Panc1 (cell line): ENCODE results near the gene ISCA1. TPM values are rescaled to one million over a fixed set of nuclear protein-coding genes. Genes with fewer than 3 reads are reported as not detected.

Source experiments
- ATAC-seq: fragments of 200-7000 bp; cut with Tn5 transposase; 2 replicates; pipeline ENCODE4 v1.9.1; 2020; ENCODE audit warnings: mild to moderate bottlenecking, moderate library complexity
- BruUV-seq: library from RNA; stranded (reverse); fragments of 400-500 nt; replicated peaks from 2 replicates; lab custom pipeline; 2021; lab: Mats Ljungman, UMichigan
- CTCF ChIA-PET: fragments of 300-600 bp; sonication (Branson Sonifier 250); formaldehyde crosslinking; loops from one replicate; lab custom pipeline; 2022; ENCODE audit warnings: antibody characterized with exemption; lab: Charles Lee
- POLR2A ChIA-PET: fragments of 300-600 bp; sonication (Branson Sonifier 250); formaldehyde crosslinking; loops from one replicate; lab custom pipeline; 2022; ENCODE audit warnings: antibody characterized with exemption; lab: Charles Lee
- DNase-seq: peaks from one replicate; pipeline ENCODE4 v3.0.0-alpha.2; 2010; ENCODE audit warnings: low read depth, low spot score
- H3K27ac ChIP-seq: 2 replicates; pipeline ENCODE4 v1.5.1; 2011; ENCODE audit warnings: mild to moderate bottlenecking, low read length, inconsistent platforms
- H3K27me3 ChIP-seq: fragments of 200-500 bp; sonication (Bioruptor generic); 2 replicates; pipeline ENCODE4 v1.6.0; 2014; ENCODE audit warnings: low read length, inconsistent platforms; ENCODE audit not compliant: control insufficient read depth, insufficient read depth
- H3K36me3 ChIP-seq: fragments of 200-500 bp; sonication (Bioruptor generic); 2 replicates; pipeline ENCODE4 v1.5.1; 2014; ENCODE audit warnings: inconsistent platforms, mild to moderate bottlenecking, low read length, moderate library complexity; ENCODE audit not compliant: control insufficient read depth, insufficient read depth
- H3K4me1 ChIP-seq: 2 replicates; pipeline ENCODE4 v1.5.1; 2011; ENCODE audit warnings: inconsistent platforms, mild to moderate bottlenecking, low read length, moderate library complexity; ENCODE audit not compliant: control insufficient read depth, insufficient read depth
- H3K4me3 ChIP-seq, 2 experiments: 2 replicates each; pipeline ENCODE4 v1.5.1; 2011 to 2012; ENCODE audit warnings: low read depth in 2 of 2, low read length in 2 of 2, mild to moderate bottlenecking in 2 of 2, inconsistent platforms in 1 of 2, moderate library complexity in 1 of 2
- H3K9me3 ChIP-seq: fragments of 200-500 bp; sonication (Bioruptor generic); 2 replicates; pipeline ENCODE4 v1.5.1; 2014; ENCODE audit warnings: low read depth, mild to moderate bottlenecking, inconsistent platforms, low read length, moderate library complexity; ENCODE audit not compliant: control insufficient read depth, insufficient read depth
- POLR2AphosphoS5 ChIP-seq: IDR thresholded peaks from 2 replicates; pipeline ENCODE4 v1.6.1; 2012; ENCODE audit warnings: mild to moderate bottlenecking, low read depth, low read length, moderate library complexity
- SIN3A ChIP-seq: IDR thresholded peaks from 2 replicates; pipeline ENCODE4 v1.6.1; 2012; ENCODE audit warnings: low read depth, mild to moderate bottlenecking, low read length, moderate library complexity, borderline replicate concordance; ENCODE audit not compliant: insufficient read depth
- TCF7L2 ChIP-seq: IDR thresholded peaks from 2 replicates; pipeline ENCODE4 v1.6.1; 2011; ENCODE audit warnings: mild to moderate bottlenecking, low read depth, low read length, inconsistent platforms
- in situ Hi-C: cut with HindIII; loops from 2 replicates; pipeline ENCODE4 v1.10.0; 2016; ENCODE audit warnings: low sequenced_read_pairs, low pct_unique_long_range_greater_than_20kb
- intact Hi-C: fragments of 100-400 bp; cut with micrococcal nuclease; formaldehyde crosslinking; loops from one replicate; pipeline ENCODE4 v1.10.0; 2022; ENCODE audit not compliant: unreplicated experiment
- total RNA-seq: library from RNA; stranded (reverse); gene quantifications from one replicate; pipeline ENCODE4 v1.2.1, GENCODE V29; 2021; ENCODE audit not compliant: unreplicated experiment
- TF ChIP-seq, protein P1 (sequence below): fragments of 450-650 bp; IDR thresholded peaks from 2 replicates; pipeline ENCODE4 v1.5.1; 2017; ENCODE audit warnings: mild to moderate bottlenecking
- TF ChIP-seq, protein P2 (sequence below), 2 experiments: IDR thresholded peaks; 2 replicates each; pipeline ENCODE4 v1.6.1; 2011 to 2012; ENCODE audit warnings: low read depth in 2 of 2, control low read depth in 1 of 2, low read length in 1 of 2, mild to moderate bottlenecking in 1 of 2, moderate library complexity in 1 of 2; ENCODE audit not compliant: insufficient read depth in 1 of 2

The ISCA1 gene
- total RNA-seq, 1 experiment from 2014 or later, result 19.9 TPM

DNA sequence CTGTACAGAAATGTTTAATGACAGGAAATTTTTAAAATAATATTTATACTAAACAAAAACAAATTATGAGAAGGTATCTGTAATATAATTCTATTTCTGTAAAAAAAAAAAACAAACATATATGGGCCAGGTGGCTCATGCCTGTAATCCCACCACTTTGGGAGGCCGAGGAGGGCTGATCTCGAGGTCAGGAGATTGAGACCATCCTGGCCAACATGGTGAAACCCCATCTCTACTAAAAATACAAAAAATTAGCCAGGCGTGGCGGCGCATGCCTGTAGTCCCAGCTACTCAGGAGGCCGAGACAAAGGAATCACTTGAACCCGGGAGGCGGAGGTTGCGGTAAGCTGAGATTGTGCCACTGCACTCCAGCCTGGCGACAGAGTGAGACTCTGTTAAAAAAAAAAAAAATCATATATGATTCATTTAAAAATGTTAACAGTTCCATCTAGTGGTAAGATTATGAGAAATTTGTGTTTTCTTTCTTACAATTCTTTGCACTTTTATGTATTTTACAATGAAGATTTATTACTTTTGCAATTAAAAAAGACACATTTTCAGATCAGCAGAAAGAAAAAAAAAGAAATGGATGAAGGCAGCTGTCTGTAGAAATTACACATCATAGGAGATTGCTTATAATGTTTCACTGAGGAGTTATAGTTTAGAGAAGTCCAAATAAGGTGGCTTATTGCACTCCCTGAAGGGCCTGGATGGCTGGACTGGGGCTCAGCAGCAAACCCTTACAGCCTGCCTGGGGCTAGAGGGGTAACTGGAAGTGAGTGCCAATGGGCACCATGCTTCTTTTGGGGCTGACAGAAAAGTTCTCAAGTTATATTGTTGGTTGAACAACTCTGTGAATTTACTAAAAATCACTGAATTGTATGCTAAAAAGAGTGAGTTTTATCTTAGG, 43.2 kb downstream of the ISCA1 start:
- intact Hi-C loops, result loop anchor here (10.0 kb wide), 1 partner anchor 204 kb away; no protein-coding TSS in a partner anchor
- Histone ChIP-seq H3K4me3 (no peak overlapping the region), H3K4me1 (no peaks in the 10 kb centered on the region), H3K27ac (no peak overlapping the region), H3K9me3 (no peaks in the 10 kb centered on the region), H3K36me3 (no peaks in the 10 kb centered on the region), H3K27me3 (no peaks in the 10 kb centered on the region)
- DNase-seq (no peak), ATAC-seq (no peak)
- BruUV-seq, result no TSS peak
- POLR2A ChIA-PET, result no interaction called here
- CTCF ChIA-PET, result interaction anchor here (0.6 kb wide), 1 partner anchor 209 kb away, joined by 3 read pairs; no protein-coding TSS in a partner anchor
- in situ Hi-C loops, result no loop called here
- no peak for TF ChIP-seq POLR2AphosphoS5

- intact Hi-C loops, result loop anchor here (10.0 kb wide), 1 partner anchor 196 kb away; no protein-coding TSS in a partner anchor
- no peak for ATAC-seq
Measured at GRCh38 chr9:86230858-86231257, 51.5 kb downstream of the ISCA1 start.

More at GRCh38 chr9:86230858-86231257, 51.5 kb downstream of the ISCA1 start:
- BruUV-seq, result no TSS peak
- Histone ChIP-seq H3K4me3 (no peak overlapping the region), H3K27me3 (no peaks in the 10 kb centered on the region), H3K9me3 (no peaks in the 10 kb centered on the region), H3K4me1 (no peaks in the 10 kb centered on the region), H3K36me3 (no peaks in the 10 kb centered on the region), H3K27ac (no peak overlapping the region)
- DNase-seq, result no peak
- in situ Hi-C loops, result no loop called here
- ChIA-PET POLR2A (no interaction called here), CTCF (no interaction called here)
- TF ChIP-seq, protein P1, sequence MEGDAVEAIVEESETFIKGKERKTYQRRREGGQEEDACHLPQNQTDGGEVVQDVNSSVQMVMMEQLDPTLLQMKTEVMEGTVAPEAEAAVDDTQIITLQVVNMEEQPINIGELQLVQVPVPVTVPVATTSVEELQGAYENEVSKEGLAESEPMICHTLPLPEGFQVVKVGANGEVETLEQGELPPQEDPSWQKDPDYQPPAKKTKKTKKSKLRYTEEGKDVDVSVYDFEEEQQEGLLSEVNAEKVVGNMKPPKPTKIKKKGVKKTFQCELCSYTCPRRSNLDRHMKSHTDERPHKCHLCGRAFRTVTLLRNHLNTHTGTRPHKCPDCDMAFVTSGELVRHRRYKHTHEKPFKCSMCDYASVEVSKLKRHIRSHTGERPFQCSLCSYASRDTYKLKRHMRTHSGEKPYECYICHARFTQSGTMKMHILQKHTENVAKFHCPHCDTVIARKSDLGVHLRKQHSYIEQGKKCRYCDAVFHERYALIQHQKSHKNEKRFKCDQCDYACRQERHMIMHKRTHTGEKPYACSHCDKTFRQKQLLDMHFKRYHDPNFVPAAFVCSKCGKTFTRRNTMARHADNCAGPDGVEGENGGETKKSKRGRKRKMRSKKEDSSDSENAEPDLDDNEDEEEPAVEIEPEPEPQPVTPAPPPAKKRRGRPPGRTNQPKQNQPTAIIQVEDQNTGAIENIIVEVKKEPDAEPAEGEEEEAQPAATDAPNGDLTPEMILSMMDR, result no peak
- TF ChIP-seq POLR2AphosphoS5, result no peak
- TF ChIP-seq, protein P2, sequence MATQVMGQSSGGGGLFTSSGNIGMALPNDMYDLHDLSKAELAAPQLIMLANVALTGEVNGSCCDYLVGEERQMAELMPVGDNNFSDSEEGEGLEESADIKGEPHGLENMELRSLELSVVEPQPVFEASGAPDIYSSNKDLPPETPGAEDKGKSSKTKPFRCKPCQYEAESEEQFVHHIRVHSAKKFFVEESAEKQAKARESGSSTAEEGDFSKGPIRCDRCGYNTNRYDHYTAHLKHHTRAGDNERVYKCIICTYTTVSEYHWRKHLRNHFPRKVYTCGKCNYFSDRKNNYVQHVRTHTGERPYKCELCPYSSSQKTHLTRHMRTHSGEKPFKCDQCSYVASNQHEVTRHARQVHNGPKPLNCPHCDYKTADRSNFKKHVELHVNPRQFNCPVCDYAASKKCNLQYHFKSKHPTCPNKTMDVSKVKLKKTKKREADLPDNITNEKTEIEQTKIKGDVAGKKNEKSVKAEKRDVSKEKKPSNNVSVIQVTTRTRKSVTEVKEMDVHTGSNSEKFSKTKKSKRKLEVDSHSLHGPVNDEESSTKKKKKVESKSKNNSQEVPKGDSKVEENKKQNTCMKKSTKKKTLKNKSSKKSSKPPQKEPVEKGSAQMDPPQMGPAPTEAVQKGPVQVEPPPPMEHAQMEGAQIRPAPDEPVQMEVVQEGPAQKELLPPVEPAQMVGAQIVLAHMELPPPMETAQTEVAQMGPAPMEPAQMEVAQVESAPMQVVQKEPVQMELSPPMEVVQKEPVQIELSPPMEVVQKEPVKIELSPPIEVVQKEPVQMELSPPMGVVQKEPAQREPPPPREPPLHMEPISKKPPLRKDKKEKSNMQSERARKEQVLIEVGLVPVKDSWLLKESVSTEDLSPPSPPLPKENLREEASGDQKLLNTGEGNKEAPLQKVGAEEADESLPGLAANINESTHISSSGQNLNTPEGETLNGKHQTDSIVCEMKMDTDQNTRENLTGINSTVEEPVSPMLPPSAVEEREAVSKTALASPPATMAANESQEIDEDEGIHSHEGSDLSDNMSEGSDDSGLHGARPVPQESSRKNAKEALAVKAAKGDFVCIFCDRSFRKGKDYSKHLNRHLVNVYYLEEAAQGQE (IDR thresholded peaks at IDR 0.05; ENCODE audit: insufficient read depth in 1 of 2, low read depth in 2 of 2, low read length in 1 of 2), result no peak
- no peak for TF ChIP-seq TCF7L2
- TF ChIP-seq SIN3A, result no peak
